NCI-H1092 (cell line): ENCODE data around the gene XRN2.
A peak's percentile ranks its signal among the peaks of the same experiment; 100 is the strongest.
"Not testable (repeated sequence)": the region's sequence is repeated elsewhere in the genome, so short reads cannot be mapped to it uniquely, and the experiment has no call there.

Source experiments
- DNase-seq: peaks from one replicate; lab custom pipeline; 2025; lab: John Stamatoyannopoulos, UW

Gene XRN2

DNA sequence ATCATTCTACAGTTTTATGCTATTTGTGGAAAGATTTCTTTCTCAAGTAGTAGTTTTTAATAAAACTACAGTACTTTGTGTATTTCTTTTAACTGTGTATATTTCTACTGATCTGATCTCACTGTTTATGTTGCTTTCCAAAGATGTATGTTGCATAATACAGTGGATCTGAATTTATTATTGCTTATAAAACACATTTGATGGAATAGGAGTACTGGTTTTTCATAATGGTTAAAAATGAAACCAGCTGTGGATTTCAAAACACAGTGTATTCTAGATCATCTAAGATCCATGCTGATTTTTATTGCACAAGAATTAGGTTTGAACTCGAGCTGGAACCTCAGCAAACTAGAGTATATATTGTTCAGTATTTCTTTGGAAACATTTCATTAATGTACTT is 86.2 kb downstream of the XRN2 start:
- DNase-seq, result no peak

DNA sequence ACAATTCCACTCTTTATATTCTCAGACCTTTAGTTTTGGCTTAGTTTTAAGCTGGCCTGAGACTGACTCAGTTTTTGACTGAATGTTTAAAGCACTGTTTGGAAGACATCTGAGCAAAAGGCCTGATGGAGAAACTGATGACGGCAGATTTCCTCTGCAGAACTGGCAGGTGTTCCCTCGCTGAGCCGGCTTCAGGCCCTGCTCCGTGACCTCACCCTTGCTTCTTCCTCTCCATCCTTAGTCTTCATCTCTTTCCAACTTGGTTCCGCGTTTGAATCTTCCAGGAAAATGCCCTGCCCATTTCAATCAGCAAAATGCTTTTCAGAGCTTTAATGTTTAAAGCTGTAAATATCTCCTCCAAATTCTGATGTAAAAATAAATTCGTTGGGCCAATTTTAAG is 87.6 kb downstream of the XRN2 start:
- no peak for DNase-seq

DNA sequence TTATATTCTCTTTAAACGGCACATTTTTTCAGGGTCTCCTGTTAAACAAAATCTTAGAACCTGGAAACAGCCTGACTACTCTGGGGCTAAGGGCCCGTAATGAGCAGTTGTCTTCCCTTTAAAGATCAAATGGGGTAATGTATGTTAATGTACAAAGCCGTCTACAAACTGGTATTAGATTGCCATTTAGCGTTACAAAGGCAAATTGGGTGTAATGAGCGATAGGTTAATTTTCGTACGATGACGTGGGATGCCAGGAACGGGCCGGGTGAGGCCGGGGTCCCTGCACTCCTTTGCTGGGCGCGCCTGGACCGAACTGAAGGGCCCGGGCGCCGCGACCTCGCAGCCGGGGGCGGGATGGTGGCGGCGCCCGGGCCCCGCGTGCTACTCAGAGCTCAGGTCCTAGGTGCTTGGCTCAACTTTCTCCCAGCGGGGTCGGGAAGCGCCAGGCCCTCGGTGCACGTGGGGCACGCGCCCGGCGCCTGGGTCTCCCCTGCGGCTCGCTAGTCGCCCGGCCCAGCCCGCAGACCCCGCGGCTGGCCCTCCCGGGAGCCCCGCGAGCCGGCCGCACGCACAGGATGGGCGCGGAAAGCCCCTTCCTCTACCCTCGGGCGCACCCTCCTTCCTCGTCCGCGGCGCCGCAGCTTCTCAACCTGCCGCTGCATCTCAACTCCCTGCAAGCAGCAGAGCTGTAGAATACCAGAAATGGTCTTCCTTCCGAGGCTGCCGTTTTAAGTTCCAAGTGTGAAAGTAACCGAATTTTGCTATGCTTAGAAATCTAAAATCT is 88.2 kb downstream of the XRN2 start:
- DNase-seq, result no peak

DNA sequence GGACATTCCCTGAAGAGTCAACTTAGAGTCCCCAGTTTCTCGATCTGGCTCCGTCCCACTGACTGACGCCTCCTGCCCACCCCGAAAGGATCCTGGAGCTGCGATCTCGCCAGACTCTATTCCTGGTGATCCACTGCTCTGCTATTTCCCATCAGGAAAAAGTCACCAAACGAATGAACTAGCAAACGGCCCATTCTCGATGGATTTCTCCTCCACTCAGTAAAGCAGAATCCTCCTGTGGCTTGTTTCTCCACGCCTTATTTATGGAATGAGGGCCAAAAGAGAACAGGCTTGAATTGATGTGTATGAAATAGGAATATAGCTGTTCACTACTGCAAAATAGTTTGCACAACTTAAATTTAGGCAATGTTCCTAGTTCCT is 88.8 kb downstream of the XRN2 start:
- no peak for DNase-seq

DNA sequence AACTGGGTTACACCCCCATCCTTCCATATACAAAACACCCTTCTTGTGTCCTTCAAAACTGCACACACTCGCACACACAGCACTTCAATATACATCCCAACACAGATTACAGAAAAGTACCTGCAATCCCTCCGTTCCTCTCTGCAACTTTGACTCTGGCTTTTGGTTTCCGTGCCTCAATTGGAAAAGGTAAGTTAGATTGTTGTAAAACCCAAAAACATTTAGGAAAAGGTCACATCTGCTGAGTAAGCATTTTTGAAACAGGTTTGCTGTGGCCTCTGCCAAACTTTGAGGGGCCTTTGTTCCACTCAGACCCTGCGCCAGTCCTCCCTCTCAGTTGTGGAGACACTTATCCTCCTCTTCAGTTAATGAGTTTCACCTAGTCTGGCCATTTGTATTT is 90.0 kb downstream of the XRN2 start:
- no peak for DNase-seq

DNA sequence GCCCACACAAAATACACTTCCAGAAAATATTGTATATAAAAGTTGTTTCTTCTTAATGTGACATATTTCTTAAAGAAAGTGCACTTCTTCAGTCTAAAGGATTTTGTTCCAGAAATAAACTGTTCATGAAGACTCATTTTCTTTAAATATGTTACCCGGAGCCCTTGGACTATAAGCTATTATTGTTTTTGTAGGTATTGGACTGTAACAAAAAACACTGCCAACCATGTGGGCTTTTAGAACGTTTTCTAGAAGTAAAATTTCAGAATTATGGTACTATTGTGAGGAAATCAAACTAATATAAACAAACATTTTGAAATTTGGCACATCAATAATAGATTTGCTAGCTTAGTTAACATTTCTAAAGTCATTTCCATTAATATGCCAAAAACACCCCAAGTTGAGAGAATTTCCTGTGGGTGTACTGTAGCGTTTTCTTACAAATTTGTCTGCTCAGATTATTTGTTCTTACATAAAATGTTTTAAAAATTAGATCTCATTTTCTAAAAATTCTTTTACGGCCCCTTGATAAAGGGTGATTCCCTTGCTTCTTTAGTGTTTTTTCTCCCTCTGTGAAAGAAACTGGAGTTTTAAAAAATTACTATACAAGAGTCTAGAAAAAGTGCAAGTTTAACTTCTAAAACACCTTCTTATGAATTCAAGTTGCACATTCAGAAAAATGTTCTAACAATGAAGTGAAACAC is 90.8 kb downstream of the XRN2 start:
- DNase-seq, result no peak

DNA sequence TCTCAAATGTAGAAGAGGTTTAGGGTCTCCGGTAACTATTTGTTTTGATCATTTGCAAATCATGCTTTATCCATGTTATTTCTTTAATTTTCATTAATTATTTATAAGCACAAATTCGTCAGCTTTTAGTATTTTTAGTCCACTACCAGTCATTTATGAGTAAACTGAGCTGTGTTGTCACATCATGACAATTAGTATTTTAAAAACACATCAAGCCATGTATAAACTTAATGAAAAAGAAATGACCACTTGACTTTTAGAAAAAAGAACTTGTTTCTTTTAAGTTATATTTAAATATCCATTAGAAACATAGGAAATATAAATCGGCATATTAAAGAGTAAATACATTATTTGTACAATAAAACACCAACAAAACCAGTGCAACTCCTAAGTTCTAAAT is 91.4 kb downstream of the XRN2 start:
- no peak for DNase-seq

DNA sequence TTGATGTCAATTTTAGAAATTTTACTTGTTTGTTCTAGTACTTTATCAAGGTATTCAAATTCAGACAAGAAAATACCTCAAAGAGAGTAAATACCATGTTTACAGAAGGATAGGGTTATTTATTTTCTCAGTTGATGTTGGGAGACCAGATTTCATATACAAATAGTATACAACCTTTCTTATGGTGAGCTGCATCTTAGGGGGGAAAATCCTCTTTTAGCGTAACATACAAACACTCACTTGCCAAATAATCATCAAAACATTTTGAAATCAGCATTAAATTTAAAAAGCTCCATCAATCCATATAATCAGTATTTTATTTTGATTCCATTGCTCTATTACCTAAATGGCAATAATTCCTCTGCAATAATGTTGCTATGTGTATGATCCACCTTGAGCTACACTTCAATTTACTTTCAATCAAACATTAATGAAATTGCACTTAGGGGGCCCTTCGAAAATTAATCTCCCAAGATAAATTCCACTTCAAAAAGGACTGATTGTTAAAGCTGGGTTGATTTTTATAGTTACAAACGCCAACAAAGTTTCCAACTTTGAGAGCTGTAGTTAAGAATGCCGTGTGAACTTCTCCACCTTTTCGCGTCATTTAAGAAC is 92.0 kb downstream of the XRN2 start:
- DNase-seq, result no peak

DNA sequence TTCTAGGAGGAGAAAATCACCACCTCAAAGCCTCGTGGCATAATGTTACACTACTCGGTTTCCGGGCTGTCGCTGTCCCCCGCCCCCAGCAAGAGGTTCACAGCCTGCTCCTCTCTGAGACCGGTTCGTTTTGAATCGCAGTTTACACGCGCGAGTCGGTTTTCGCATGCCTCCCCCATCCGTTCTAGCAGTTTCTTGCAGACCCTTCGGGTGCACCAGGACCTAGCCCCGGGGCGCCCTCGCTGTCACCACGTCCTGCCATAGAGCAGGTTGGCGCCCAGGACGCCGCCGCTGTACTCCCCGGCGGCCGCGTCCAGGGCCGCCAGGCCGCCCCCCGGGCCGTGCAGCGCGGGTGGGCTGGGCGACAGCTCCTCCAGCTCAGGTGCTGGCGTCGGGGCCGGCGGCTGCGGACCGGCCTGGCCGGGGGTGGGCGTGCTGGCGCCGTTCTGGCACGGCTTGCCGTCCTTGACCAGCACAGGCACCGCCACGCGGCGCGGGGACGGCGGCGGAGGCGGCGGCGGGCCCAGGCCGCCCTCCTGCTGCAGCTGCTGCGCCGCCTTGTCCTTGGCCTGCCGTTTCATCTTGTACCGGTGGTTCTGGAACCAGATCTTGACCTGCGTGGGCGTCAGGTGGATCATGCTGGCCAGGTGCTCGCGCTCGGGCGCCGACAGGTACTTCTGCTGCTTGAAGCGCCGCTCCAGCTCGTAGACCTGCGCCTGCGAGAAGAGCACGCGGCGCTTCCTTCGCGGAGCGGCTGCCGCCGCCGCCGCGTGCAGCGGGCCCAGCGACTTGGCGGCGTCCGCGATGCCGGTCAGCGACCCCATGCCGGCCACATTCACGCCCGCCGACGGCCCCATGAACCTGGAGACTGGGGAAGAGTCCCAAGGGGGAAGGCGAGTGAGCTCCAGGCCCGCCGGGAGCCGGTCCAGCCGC is 92.8 kb downstream of the XRN2 start:
- peak; percentile 49 for DNase-seq

DNA sequence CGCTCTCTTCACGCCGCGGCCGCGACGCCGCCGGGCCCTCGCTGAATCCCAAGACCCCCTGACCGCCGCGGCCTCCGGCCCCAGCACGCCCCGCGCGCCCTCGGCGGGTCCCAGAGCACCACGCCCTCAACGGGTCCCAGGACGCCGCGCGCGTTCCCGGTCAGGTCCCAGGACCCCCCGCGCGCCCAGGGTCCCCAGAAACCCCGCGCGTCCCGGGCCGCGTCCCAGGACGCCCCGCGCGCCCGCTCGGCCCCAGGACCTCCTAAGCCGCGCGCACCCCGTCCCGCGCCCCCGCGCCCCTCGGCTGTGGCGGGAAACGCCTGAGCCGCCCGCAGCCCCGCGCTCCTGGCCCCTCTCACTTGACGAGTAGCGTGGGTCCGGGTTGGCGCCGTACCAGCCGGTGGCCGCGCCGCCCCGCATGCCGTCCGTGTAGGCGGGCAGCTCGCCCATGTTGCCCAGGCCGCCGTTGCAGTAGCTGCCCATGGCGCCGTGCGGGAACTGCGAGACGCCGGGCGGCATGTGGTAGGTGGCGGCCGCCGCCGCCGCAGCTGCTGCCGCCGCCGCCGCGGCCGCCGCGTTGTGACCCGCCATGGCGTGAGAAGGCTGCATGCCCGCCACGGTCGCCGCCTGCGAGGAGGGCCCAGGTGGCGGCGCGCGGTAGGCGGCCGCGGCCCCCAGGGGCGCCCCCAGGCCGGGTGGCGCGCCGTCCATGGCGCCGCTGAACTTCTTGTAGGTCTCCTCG is 93.6 kb downstream of the XRN2 start:
- peak; percentile 33 for DNase-seq

DNA sequence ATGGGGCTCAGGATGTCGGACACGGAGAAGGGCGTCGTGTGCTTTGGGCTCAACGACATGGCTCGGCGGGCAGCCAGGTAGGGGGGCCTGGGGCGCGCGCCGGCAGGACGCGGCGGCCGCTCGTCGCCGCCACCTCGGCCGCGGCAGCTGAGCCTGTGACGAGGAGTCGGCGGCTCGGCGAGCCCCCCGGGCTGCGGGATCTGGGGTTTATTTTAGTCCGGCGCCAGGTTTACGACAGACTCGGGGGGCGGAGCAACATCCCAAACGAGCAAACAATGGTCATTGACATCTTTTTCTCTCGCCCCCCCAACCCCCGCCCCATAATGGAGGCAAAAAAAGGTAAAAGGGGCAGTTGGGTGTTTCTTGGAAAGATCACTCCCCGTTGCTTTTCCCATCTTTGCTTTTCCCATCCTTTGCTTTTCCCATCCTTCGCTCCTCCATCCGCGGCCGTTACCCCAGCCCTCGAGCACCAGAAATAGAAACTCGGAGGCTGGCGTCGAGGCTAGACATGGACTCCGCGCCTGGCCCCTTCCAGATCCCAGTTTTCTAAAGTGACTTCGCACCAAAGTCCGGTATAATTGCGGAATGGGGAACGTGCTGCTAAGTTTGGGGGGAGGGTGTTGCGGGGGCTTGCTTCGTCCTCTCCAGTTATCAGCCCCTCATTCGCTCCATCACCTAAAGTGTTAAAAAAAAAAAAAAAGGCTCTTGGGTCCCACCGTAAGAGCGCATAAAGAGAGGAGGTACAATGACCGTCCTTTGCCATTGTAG is 94.4 kb downstream of the XRN2 start, which contains the start of gene NKX2-4:
Gene NKX2-4, minus strand, starts transcription at position 186 of the 768 bp plus-strand sequence. Its CDS starts 127 bp downstream, at position 59.
- DNase-seq, result peak; percentile 33

DNA sequence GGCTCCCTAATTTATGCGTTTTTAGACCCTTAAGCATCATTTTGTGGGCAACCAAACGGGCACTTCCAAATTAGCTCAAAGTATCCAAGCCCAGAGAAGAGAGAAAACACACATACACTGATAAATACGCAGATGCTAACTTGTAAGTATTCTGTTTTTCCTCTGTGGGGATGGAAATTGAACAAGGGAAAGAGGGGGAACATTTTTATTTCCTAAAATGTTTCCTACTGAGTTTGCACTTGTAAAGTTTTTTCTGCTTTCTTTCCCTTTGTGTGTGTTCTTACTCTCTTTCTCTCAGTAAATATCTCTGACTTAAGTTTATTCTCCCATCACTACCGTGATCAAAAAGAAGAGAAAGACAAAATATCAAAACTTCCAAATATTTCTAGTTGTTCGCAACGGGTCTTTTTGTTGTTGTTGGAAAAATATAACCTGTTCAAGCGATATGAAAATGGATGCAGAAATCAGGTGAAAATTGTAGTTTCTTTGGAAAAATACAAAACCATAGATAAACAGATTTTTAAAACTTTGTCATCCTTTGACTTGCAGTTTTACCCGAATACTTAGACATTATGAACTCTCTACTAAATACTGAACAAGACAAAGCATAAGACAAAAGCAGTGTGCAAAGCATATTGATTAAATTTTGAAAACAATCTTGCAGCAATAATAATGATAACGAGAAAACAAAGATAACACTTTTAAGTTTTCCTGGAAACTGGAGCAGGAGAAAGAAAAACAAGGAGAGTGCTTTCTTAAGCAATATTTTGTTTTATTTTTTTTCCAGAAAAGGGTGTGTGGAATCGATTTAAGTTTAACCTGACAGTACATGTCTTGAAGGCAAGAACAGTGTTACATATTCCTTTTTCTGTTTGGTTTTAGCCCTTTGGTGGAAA is 95.2 kb downstream of the XRN2 start:
- no peak for DNase-seq

DNA sequence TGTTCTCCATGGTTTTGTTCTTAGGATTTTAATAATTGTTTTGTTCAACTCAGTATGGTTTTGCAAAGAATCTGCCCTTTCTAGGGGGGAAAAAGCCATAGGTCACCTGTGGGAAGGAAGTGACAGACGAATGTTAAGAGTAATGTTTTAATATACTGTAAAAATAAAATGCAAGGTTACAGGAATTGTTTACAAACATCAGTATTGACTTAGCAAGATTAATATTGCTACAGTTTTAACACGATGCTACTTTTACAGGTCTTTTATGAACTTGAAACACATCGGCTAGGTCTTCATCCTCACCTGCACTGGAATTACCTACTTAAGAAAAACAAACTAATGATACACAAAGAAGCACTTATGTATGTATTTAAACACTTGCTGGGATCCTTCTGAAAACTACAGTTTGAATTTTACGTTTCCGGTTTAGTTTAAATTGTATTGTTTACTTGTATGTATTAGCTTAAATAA is 95.9 kb downstream of the XRN2 start:
- DNase-seq, result no peak

DNA sequence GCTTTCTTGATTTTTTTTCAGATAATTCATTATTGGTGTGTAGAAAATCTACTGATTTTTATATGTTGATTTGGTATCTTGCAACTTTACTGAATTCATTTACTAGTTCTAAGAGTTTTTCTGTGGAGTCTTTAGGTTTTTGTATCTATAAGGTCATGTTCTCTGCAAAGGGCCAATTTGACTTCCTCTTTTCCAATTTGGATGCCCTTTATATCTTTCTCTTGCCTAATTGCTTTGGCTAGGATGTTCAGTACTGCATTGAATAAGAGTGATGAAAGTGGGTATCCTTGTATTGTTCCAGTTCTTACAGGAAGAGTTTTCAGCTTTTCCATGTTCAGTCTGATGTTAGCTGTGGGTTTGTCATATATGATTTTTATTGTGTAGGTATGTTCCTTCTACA is 108.6 kb downstream of the XRN2 start:
- DNase-seq, result no peak

DNA sequence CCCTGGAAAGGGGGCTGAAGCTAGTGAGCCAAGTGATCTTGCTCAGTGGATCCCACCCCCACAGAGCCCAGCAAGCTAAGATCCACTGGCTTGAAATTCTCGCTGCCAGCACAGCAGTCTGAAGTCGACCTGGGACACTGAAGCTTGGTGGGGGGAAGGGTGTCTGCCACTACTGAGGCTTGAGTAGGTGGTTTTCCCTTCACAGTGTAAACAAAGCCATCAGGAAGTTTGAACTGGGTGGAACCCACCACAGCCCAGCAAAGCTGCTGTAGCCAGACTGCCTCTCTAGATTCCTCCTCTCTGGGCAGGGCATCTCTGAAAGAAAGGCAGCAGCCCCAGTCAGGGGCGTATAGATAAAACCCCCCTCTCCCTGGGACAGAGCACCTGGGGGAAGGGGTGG is 110.9 kb downstream of the XRN2 start:
- DNase-seq, result not testable (repeated sequence)

DNA sequence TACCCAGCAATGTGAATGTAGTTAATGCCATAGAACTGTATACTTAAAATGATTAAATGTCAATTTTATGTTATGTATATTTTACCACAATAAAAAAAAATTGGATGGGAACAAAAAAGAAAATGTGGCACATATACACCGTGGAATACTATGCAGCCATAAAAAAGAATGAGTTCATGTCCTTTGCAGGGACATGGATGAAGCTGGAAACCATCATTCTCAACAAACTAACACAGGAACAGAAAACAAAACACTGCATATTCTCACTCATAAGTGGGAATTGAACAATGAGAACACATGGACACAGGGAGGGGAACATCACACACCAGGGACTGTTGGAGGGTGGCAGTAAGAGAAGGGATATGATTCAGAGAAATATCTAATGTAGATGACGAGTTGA is 116.0 kb downstream of the XRN2 start:
- not testable (repeated sequence) for DNase-seq

DNA sequence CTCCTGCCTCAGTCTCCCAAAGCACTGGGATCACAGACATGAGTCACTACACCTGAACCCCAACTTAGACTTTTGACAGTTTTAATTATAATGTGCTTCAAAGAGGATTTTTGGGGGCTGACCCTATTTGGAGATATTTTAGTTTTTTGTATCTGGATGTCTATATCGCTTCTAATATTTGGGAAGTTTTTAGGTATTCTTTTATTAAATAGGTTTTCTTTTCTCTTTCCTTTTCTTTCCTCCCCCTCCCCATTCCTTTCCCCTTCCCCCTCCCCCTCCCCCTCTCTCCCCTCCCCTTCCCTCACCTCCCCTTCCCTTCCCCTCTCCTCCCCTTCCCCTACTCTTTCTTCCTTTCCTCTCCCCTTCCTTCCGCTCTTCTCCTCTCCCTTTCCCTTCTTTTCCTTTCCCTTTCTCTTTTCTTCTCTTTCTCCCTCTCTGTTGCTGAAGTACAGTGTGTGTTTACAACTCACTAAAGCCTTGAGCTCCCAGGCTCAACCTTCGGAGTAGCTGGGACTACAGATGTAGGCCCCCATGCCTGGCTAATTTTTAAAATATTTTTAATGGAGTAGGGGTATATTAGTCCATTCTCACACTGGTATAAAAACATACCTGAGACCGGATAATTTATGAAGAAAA is 118.6 kb downstream of the XRN2 start:
- no peak for DNase-seq

DNA sequence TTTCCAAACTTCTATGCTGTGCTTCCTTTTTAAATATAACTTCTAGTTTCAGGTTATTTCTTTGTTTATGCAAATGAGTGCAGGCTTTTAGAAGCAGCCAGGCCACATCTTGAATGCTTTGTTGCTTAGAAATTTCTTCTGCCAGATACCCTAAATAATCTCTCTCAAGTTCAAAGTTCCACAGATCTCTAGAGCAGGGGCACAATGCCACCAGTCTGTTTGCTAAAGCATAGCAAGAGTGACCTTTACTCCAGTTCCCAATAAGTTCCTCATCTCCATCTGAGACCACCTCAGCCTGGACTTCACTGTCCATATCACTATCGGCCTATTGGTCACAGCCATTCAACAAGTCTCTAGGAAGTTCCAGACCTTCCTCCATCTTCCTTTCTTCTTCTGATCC is 120.6 kb downstream of the XRN2 start:
- not testable (repeated sequence) for DNase-seq

DNA sequence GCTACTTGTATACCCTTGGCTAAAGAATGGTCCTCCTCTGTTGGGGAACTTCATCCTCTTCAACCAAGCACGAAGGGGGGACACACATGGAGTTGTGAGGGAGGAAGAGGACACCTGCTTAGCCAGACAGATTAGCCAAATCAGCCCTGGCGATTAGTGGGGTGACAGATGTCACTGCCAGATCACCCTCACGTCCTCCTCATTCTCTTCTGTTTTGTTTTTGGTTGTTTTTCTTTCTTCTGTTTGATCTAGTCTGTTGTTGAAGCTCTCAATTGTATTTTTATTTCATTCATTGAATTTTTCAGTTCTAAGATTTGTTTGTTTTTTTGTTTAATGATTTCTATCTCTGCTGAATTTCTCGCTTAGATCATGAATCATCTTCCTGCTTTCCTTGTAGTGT is 121.7 kb downstream of the XRN2 start:
- DNase-seq, result no peak
